EH (cell line): ENCODE results near the gene METAP1.
"Not testable (repeated sequence)": the region's sequence is repeated elsewhere in the genome, so short reads cannot be mapped to it uniquely, and the experiment has no call there.

Experiments used
- DNase-seq: peaks from one replicate; pipeline ENCODE4 v3.0.0-alpha.2; 2015; ENCODE audit warnings: low read depth

METAP1 gene

GRCh38 chr4:98997166-98997565 lies 1.6 kb downstream of the METAP1 start:
- DNase-seq, result no peak

- no peak for DNase-seq
These were observed 3.0 kb downstream of the METAP1 start for GRCh38 chr4:98998551-98998950.

GRCh38 chr4:99002279-99002678 lies 6.8 kb downstream of the METAP1 start:
- DNase-seq, result no peak

- DNase-seq, result no peak
These were observed 12.5 kb downstream of the METAP1 start for GRCh38 chr4:99008051-99008450.

- no peak for DNase-seq
These were observed 16.4 kb downstream of the METAP1 start for GRCh38 chr4:99011910-99012309.

GRCh38 chr4:99013402-99013843 lies 17.9 kb downstream of the METAP1 start:
- DNase-seq, result peak; percentile 62

- DNase-seq, result no peak
These were observed 18.5 kb downstream of the METAP1 start for GRCh38 chr4:99013884-99014523.

GRCh38 chr4:99021386-99021785 lies 25.9 kb downstream of the METAP1 start:
- DNase-seq, result no peak

GRCh38 chr4:99022566-99022965 lies 27.0 kb downstream of the METAP1 start:
- no peak for DNase-seq

- DNase-seq, result not testable (repeated sequence)
These were observed 28.3 kb downstream of the METAP1 start for GRCh38 chr4:99023800-99024251.

- DNase-seq, result no peak
These were observed 29.2 kb downstream of the METAP1 start for GRCh38 chr4:99024481-99025275.

GRCh38 chr4:99025506-99025905 lies 30.0 kb downstream of the METAP1 start:
- no peak for DNase-seq

GRCh38 chr4:99027304-99027703 lies 31.8 kb downstream of the METAP1 start:
- no peak for DNase-seq

- DNase-seq, result peak; percentile 78
These were observed 32.7 kb downstream of the METAP1 start for GRCh38 chr4:99028187-99028586.

- DNase-seq, result no peak
These were observed 33.7 kb downstream of the METAP1 start for GRCh38 chr4:99029018-99029735.

GRCh38 chr4:99029852-99030251 lies 34.3 kb downstream of the METAP1 start:
- peak; percentile 17 for DNase-seq

- DNase-seq, result peak; percentile 60
These were observed 38.4 kb downstream of the METAP1 start for GRCh38 chr4:99033956-99034355.

GRCh38 chr4:99038213-99038612 lies 42.7 kb downstream of the METAP1 start:
- DNase-seq, result no peak

GRCh38 chr4:99043346-99043745 lies 47.8 kb downstream of the METAP1 start:
- no peak for DNase-seq

GRCh38 chr4:99047710-99048109 lies 52.2 kb downstream of the METAP1 start:
- DNase-seq, result no peak

GRCh38 chr4:99052902-99053301 lies 57.4 kb downstream of the METAP1 start:
- DNase-seq, result no peak

GRCh38 chr4:99054428-99054994 lies 59.0 kb downstream of the METAP1 start:
- no peak for DNase-seq
